Liver (tissue), 9 donors: ENCODE data around the gene CPLANE2. TPM values are rescaled to one million over a fixed set of nuclear protein-coding genes. Genes with fewer than 3 reads are reported as not detected.

Source experiments
- DNase-seq: peaks from one replicate; pipeline ENCODE4 v3.0.0-alpha.2; 2017; ENCODE audit warnings: low spot score
- H3K27ac ChIP-seq, 2 donors: one replicate each; pipeline ENCODE4 v1.7.0; 2013; ENCODE audit warnings: inconsistent platforms in 2 of 2, low read length in 2 of 2, control low read depth in 1 of 2, low read depth in 1 of 2, mild to moderate bottlenecking in 1 of 2
- H3K27me3 ChIP-seq, 4 donors: one replicate each; pipeline versions ENCODE4 v1.6.1 to v1.7.0; 2013; ENCODE audit warnings: low read length in 3 of 4, inconsistent platforms in 1 of 4, mild to moderate bottlenecking in 1 of 4, moderate library complexity in 1 of 4; ENCODE audit not compliant: control insufficient read depth in 4 of 4, insufficient read depth in 4 of 4
- H3K36me3 ChIP-seq, 4 donors: one replicate each; pipeline versions ENCODE4 v1.6.1 to v1.7.0; 2013; ENCODE audit warnings: low read length in 3 of 4, mild to moderate bottlenecking in 3 of 4, low read depth in 1 of 4, moderate library complexity in 1 of 4; ENCODE audit not compliant: control insufficient read depth in 4 of 4, insufficient read depth in 3 of 4
- H3K4me1 ChIP-seq, 4 donors: one replicate each; pipeline versions ENCODE4 v1.6.1 to v1.7.0; 2013; ENCODE audit warnings: low read length in 3 of 4, mild to moderate bottlenecking in 3 of 4, moderate library complexity in 1 of 4; ENCODE audit not compliant: control insufficient read depth in 4 of 4, insufficient read depth in 4 of 4
- H3K4me3 ChIP-seq, 3 donors: one replicate each; pipeline versions ENCODE4 v1.6.1 to v1.7.0; 2013; ENCODE audit warnings: low read length in 3 of 3, control low read depth in 1 of 3, low read depth in 1 of 3, mild to moderate bottlenecking in 1 of 3
- H3K9ac ChIP-seq, 2 donors: one replicate each; pipeline ENCODE4 v1.7.0; 2013; ENCODE audit warnings: low read length in 2 of 2, mild to moderate bottlenecking in 2 of 2, moderate library complexity in 2 of 2, control low read depth in 1 of 2, low read depth in 1 of 2
- H3K9me3 ChIP-seq, 4 donors: one replicate each; pipeline versions ENCODE4 v1.6.1 to v1.7.0; 2013; ENCODE audit warnings: low read length in 3 of 4; ENCODE audit not compliant: control insufficient read depth in 4 of 4
- EGR1 ChIP-seq, 2 donors: IDR thresholded peaks; 2 replicates each; pipeline ENCODE4 v1.6.1; 2016 to 2018; ENCODE audit warnings: antibody characterized with exemption in 2 of 2, low read depth in 2 of 2
- FOXA1 ChIP-seq: IDR thresholded peaks from 2 replicates; pipeline ENCODE4 v1.6.1; 2016; ENCODE audit warnings: antibody characterized with exemption
- GABPA ChIP-seq, 2 donors: IDR thresholded peaks in 1 of 2; conservative IDR thresholded peaks in 1 of 2; 2 replicates each; pipeline ENCODE4 v1.6.1; 2016; ENCODE audit warnings: antibody characterized with exemption in 2 of 2, mild to moderate bottlenecking in 1 of 2, moderate library complexity in 1 of 2
- HNF4A ChIP-seq, 2 donors: conservative IDR thresholded peaks; 2 replicates each; pipeline ENCODE4 v1.6.1; 2016; ENCODE audit warnings: antibody characterized with exemption in 2 of 2, mild to moderate bottlenecking in 2 of 2
- HNF4G ChIP-seq: IDR thresholded peaks from 2 replicates; pipeline ENCODE4 v1.6.1; 2016; ENCODE audit warnings: antibody characterized with exemption
- JUND ChIP-seq, 2 donors: IDR thresholded peaks; 2 replicates each; pipeline ENCODE4 v1.6.1; 2016; ENCODE audit warnings: antibody characterized with exemption in 2 of 2
- RAD21 ChIP-seq, 2 donors: IDR thresholded peaks; 2 replicates each; pipeline ENCODE4 v1.6.1; 2016; ENCODE audit warnings: antibody characterized with exemption in 2 of 2, mild to moderate bottlenecking in 2 of 2
- RXRA ChIP-seq, 2 donors: IDR thresholded peaks; 2 replicates each; pipeline ENCODE4 v1.6.1; 2017 to 2018; ENCODE audit warnings: antibody characterized with exemption in 2 of 2, mild to moderate bottlenecking in 1 of 2
- SP1 ChIP-seq: IDR thresholded peaks from 2 replicates; pipeline ENCODE4 v1.6.1; 2018; ENCODE audit warnings: antibody characterized with exemption, mild to moderate bottlenecking
- TAF1 ChIP-seq: conservative IDR thresholded peaks from 2 replicates; pipeline ENCODE4 v1.6.1; 2016; ENCODE audit warnings: antibody characterized with exemption, mild to moderate bottlenecking
- YY1 ChIP-seq: IDR thresholded peaks from 2 replicates; pipeline ENCODE4 v1.6.1; 2016; ENCODE audit warnings: antibody characterized with exemption, mild to moderate bottlenecking
- WGBS: extraction: QIAGEN DNeasy Blood & Tissue Kit; methylation state at CpG from one replicate; pipeline ENCODE4 v1.1.7; 2013; 5-methylcytosine and 5-hydroxymethylcytosine counted together
- polyA plus RNA-seq, 2 donors: library from polyadenylated mRNA; stranded (reverse) in 1 of 2; unstranded in 1 of 2; fragments of 200-250 nt in 1 of 2; fragments of >200 nt in 1 of 2; fragmentation: Nextera tagmentation in 1 of 2; extraction: Ambion mirVana in 1 of 2; gene quantifications; one replicate each; pipeline versions ENCODE4 v1.2.1 to v1.2.3, GENCODE V29; 2013 to 2015
- total RNA-seq, 2 donors: library from RNA; depleted of rRNA; stranded (reverse); fragments of >200 nt; gene quantifications; one replicate each; pipeline ENCODE4 v1.2.3, GENCODE V29; 2014
- TF ChIP-seq, protein P1 (sequence below): fragments of 150-350 bp; IDR thresholded peaks from 2 replicates; pipeline ENCODE4 v1.5.1; 2017; ENCODE audit warnings: improper control_type of control experiment, low read depth, low read length; ENCODE audit not compliant: missing input control
- TF ChIP-seq, protein P2 (sequence below): IDR thresholded peaks from 2 replicates; pipeline ENCODE4 v1.6.1; 2016; ENCODE audit warnings: antibody characterized with exemption
- TF ChIP-seq, protein P3 (sequence below): IDR thresholded peaks from 2 replicates; pipeline ENCODE4 v1.6.1; 2016; ENCODE audit warnings: antibody characterized with exemption, mild to moderate bottlenecking
- TF ChIP-seq, protein P4 (sequence below): IDR thresholded peaks from 2 replicates; pipeline ENCODE4 v1.6.1; 2016; ENCODE audit warnings: antibody characterized with exemption
- TF ChIP-seq, protein P5 (sequence below): IDR thresholded peaks from 2 replicates; pipeline ENCODE4 v1.6.1; 2016; ENCODE audit warnings: antibody characterized with exemption
- donor health status: healthy.
- donor health status: healthy.
- donor health status: healthy.
- donor health status: healthy.
- donor health status: healthy.

CPLANE2 gene
- total and polyA plus RNA-seq, 4 donors: 0.96 to 2.7 (median 2.5) TPM

DNA sequence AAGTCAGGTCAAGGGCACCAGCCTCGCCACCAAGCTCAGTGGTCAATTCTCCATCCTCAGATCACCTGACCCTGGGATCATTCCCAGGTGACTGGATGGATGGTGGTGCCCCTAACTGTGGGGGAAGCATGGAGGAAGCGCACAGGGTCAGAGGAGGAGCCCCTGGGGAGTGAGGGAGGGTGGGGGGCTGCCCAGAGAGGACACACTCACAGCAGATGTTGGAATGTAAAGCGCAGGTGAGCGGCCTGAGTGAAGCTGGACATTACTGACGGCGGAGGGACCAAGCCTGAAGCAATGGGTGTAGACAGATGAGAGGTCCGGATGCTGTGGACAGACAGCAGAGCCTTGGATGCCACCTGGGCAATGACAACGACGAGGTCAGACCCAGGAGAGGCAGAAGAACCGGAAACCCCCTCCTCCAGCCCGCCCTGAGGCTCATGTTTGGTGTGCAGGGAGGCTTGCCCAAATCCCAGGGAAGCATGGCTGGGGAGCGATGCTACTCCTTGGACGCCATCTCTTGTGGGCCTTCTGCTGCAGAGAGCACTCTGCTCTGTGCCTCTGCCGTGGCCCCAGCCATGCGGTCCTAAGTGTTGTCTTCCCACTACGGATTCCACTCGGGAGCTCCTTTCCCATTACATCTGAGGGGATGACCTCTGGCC lies 5.7 kb upstream of the CPLANE2 start:
- DNase-seq: no peak
- TF ChIP-seq, protein P1, sequence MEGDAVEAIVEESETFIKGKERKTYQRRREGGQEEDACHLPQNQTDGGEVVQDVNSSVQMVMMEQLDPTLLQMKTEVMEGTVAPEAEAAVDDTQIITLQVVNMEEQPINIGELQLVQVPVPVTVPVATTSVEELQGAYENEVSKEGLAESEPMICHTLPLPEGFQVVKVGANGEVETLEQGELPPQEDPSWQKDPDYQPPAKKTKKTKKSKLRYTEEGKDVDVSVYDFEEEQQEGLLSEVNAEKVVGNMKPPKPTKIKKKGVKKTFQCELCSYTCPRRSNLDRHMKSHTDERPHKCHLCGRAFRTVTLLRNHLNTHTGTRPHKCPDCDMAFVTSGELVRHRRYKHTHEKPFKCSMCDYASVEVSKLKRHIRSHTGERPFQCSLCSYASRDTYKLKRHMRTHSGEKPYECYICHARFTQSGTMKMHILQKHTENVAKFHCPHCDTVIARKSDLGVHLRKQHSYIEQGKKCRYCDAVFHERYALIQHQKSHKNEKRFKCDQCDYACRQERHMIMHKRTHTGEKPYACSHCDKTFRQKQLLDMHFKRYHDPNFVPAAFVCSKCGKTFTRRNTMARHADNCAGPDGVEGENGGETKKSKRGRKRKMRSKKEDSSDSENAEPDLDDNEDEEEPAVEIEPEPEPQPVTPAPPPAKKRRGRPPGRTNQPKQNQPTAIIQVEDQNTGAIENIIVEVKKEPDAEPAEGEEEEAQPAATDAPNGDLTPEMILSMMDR: no peak
- TF ChIP-seq RAD21 (IDR thresholded peaks at IDR 0.05) (no peak), JUND (IDR thresholded peaks at IDR 0.05) (no peak), EGR1 (IDR thresholded peaks at IDR 0.05; ENCODE audit: low read depth in 2 of 2) (no peak), SP1 (no peak), GABPA (IDR thresholded peaks at IDR 0.05 in 1 of 2, conservative IDR thresholded peaks at IDR 0.05 in 1 of 2) (no peak), TAF1 (no peak), HNF4A (conservative IDR thresholded peaks at IDR 0.05) (no peak), FOXA1 (no peak), RXRA (IDR thresholded peaks at IDR 0.05) (no peak), YY1 (no peak), HNF4G (no peak)
- TF ChIP-seq, protein P2, sequence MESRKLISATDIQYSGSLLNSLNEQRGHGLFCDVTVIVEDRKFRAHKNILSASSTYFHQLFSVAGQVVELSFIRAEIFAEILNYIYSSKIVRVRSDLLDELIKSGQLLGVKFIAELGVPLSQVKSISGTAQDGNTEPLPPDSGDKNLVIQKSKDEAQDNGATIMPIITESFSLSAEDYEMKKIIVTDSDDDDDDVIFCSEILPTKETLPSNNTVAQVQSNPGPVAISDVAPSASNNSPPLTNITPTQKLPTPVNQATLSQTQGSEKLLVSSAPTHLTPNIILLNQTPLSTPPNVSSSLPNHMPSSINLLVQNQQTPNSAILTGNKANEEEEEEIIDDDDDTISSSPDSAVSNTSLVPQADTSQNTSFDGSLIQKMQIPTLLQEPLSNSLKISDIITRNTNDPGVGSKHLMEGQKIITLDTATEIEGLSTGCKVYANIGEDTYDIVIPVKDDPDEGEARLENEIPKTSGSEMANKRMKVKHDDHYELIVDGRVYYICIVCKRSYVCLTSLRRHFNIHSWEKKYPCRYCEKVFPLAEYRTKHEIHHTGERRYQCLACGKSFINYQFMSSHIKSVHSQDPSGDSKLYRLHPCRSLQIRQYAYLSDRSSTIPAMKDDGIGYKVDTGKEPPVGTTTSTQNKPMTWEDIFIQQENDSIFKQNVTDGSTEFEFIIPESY: no peak
- TF ChIP-seq, protein P3, sequence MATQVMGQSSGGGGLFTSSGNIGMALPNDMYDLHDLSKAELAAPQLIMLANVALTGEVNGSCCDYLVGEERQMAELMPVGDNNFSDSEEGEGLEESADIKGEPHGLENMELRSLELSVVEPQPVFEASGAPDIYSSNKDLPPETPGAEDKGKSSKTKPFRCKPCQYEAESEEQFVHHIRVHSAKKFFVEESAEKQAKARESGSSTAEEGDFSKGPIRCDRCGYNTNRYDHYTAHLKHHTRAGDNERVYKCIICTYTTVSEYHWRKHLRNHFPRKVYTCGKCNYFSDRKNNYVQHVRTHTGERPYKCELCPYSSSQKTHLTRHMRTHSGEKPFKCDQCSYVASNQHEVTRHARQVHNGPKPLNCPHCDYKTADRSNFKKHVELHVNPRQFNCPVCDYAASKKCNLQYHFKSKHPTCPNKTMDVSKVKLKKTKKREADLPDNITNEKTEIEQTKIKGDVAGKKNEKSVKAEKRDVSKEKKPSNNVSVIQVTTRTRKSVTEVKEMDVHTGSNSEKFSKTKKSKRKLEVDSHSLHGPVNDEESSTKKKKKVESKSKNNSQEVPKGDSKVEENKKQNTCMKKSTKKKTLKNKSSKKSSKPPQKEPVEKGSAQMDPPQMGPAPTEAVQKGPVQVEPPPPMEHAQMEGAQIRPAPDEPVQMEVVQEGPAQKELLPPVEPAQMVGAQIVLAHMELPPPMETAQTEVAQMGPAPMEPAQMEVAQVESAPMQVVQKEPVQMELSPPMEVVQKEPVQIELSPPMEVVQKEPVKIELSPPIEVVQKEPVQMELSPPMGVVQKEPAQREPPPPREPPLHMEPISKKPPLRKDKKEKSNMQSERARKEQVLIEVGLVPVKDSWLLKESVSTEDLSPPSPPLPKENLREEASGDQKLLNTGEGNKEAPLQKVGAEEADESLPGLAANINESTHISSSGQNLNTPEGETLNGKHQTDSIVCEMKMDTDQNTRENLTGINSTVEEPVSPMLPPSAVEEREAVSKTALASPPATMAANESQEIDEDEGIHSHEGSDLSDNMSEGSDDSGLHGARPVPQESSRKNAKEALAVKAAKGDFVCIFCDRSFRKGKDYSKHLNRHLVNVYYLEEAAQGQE: no peak
- TF ChIP-seq, protein P4, sequence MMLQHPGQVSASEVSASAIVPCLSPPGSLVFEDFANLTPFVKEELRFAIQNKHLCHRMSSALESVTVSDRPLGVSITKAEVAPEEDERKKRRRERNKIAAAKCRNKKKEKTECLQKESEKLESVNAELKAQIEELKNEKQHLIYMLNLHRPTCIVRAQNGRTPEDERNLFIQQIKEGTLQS: no peak
- TF ChIP-seq, protein P5, sequence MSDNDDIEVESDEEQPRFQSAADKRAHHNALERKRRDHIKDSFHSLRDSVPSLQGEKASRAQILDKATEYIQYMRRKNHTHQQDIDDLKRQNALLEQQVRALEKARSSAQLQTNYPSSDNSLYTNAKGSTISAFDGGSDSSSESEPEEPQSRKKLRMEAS: no peak
- 74% methylated on average over 17 of the region's 17 CpGs for WGBS
- no peaks in the 10 kb centered on the region for H3K36me3 ChIP-seq
- no peak overlapping the region for H3K9ac ChIP-seq
- no peak overlapping the region for H3K4me3 ChIP-seq
- H3K27ac ChIP-seq: no peak overlapping the region
- no peaks in the 10 kb centered on the region for H3K9me3 ChIP-seq
- peaks cover 0 to 5% (median 3%) of the 10 kb centered on the region in 4 donors for H3K4me1 ChIP-seq
- no peaks in the 10 kb centered on the region for H3K27me3 ChIP-seq
